HG02943 (cell line): ENCODE data around the gene TTC3.
A peak's percentile ranks its signal among the peaks of the same experiment; 100 is the strongest.
"Not testable (repeated sequence)": the region's sequence is repeated elsewhere in the genome, so short reads cannot be mapped to it uniquely, and the experiment has no call there.

Source experiments
- ATAC-seq: cut with Tn5 transposase; IDR thresholded peaks from one replicate; pipeline ENCODE4 v1.9.1; 2021; ENCODE audit warnings: mild to moderate bottlenecking, low read depth, moderate library complexity; ENCODE audit not compliant: unreplicated experiment

Gene TTC3, protein sequence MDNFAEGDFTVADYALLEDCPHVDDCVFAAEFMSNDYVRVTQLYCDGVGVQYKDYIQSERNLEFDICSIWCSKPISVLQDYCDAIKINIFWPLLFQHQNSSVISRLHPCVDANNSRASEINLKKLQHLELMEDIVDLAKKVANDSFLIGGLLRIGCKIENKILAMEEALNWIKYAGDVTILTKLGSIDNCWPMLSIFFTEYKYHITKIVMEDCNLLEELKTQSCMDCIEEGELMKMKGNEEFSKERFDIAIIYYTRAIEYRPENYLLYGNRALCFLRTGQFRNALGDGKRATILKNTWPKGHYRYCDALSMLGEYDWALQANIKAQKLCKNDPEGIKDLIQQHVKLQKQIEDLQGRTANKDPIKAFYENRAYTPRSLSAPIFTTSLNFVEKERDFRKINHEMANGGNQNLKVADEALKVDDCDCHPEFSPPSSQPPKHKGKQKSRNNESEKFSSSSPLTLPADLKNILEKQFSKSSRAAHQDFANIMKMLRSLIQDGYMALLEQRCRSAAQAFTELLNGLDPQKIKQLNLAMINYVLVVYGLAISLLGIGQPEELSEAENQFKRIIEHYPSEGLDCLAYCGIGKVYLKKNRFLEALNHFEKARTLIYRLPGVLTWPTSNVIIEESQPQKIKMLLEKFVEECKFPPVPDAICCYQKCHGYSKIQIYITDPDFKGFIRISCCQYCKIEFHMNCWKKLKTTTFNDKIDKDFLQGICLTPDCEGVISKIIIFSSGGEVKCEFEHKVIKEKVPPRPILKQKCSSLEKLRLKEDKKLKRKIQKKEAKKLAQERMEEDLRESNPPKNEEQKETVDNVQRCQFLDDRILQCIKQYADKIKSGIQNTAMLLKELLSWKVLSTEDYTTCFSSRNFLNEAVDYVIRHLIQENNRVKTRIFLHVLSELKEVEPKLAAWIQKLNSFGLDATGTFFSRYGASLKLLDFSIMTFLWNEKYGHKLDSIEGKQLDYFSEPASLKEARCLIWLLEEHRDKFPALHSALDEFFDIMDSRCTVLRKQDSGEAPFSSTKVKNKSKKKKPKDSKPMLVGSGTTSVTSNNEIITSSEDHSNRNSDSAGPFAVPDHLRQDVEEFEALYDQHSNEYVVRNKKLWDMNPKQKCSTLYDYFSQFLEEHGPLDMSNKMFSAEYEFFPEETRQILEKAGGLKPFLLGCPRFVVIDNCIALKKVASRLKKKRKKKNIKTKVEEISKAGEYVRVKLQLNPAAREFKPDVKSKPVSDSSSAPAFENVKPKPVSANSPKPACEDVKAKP (N-terminal part only)

DNA sequence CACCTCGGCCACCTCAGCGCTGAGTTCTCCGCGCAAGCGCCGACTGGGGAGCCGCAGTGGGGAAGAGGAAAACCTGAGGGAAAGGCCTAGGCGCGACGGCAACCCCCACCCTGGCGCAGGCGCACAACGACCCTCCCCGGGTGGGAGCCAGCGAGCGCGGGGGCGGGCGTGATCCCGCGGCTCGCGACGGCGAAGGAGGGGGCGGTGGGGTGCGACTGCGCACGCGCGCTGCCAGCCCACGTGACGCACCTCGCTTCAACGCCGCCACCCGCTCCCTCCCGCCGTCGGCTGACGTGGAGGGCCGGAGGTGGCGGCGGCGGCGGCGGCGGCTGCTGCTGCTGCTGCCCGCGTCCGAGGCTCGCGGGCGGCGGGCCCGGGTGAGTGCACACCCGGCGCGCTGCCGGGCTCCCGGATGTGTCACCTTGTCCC, at the start of gene TTC3, which contains the start of gene PIGP:
Gene TTC3 (plus strand): TSS at position 267 of the 429 bp plus-strand sequence. CDS start 14,004 bp downstream, outside the sequence.
Gene PIGP (minus strand): TSS at position 84 of the 429 bp plus-strand sequence. CDS start 556 bp downstream, outside the sequence.
- peak; percentile 66 for ATAC-seq

DNA sequence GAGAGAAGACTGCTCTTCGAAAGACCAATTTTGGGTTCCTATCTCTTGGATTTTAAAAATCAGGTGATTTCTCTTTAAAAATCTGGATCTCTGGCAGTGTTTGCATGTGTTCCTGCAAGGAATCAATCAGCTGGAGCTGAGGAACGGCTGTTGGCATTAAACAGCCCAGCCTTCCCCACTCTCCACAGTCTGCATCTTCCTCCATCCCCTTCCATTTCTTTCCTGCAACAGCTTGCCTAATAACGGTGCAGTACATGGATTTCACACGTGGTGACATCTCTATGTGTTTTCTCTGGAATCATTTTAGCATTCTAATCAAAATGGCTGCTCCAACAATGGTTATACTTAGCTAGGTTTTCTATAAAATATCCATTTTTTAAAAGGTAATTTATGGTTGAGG, 46.6 kb upstream of the TTC3 start:
- no peak for ATAC-seq

DNA sequence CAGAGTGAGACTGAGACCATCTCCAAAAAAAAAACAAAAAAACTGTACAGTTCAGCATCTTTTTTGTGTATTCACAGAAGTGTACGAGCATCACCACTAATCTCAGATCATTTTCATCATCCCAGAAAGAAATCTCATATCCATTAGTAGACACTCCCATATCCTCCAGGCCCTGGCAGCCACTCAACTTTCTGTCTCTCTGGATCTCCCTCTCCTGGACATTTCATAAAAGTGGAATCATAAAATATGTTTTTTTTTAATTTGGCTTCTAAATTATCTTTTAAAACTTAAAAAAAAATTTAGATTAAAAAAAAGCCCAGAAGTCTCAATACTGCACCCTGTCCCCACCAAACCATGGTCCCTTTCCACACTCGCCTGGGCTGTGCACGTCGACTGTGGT, 44.5 kb upstream of the TTC3 start:
- no peak for ATAC-seq

DNA sequence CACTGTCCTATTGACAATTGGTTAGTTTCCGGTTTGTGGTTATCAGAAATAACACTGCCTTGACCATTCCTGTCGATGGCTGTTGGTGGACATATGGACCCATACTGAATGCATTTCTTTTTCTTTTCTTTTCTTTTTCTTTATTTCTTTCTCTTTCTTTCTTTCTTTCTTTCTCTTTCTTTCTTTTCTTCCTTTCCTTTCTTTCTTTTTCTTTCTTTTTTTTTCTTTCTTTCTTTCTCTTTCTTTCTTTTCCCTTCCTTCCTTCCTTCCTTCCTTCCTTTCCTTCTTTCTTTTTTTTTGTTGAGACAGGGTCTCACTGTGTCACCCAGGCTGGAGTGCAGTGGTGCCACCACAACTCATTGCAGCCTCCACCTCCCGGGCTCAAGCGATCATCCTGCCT, 42.2 kb upstream of the TTC3 start:
- ATAC-seq = no peak

DNA sequence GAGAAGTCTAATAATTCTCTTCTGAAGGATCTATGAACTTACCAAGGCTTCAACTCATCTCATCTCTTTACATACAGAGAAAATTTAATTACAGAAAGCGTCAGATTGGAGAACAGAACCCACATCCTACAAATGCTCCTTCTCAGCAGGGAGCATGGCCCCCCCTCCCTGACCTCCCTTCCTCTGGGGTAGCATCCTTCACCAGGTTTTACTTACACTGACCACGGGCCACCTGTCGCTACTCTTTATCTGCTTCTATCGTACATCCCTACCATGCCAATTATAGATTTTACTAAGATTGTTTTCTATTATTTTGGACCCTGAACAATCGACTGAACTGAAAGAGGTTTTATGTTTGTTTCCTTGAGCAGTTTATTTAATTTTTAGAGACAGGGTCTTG, 40.8 kb upstream of the TTC3 start:
- ATAC-seq = no peak

DNA sequence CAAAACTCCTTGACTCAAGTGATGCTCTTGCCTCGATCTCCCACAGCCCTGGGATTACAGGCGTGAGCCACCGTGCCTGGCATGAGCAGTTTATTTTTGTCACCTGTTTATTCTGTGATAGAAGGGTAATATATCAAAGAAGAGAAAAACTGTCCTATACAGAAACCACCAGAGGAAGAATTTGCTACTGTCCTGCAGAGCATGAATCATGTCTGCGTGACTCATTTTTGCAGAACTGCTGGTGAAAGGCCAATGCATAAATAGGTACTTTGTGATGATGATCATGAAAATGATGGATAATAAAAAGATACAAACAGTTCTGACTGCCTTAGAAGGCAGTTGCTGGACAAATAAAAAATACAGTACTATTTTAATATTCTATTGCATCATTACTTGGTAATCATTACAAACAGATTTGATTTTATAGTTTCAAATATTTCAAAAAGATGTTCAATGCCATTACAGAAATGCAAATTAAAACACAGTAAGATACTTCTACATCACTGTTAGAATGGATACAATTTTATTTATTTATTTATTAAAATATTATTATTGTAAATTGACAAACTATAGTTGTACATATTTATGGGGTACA, 40.1 kb upstream of the TTC3 start:
- no peak for ATAC-seq

DNA sequence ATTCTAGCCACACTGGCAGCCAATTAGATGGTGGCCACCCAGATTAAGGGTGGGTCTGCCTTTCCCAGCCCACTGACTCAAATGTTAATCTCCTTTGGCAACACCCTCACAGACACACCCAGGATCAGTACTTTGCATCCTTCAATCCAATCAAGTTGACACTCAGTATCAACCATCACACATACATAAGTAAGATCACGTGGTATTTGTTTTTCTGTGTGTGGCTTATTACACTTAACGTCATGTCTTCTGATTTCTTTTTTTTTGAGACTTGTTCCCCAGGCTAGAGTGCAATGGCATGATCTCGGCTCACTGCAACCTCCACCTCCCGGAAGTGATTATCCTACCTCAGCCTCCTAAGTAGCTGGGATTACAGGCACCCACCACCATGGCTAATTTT, 38.7 kb upstream of the TTC3 start:
- not testable (repeated sequence) for ATAC-seq

DNA sequence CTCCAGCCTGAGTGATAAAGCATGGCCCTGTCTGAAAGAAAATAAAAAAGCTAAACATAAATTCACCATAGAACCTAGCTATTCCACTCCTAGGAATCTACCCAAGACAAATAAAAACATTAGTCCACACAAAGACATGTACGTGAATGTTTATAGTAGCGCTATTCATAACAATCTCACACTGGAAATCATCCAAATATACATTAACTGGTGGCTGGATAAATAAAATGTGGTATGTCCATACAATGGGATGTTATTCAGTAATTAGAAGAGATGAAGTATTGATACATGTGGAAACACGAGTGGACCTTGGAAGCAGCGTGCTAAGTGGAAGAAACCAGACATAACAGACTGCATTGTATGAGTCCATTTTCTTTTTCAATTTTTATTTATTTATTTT, 36.9 kb upstream of the TTC3 start:
- no peak for ATAC-seq

DNA sequence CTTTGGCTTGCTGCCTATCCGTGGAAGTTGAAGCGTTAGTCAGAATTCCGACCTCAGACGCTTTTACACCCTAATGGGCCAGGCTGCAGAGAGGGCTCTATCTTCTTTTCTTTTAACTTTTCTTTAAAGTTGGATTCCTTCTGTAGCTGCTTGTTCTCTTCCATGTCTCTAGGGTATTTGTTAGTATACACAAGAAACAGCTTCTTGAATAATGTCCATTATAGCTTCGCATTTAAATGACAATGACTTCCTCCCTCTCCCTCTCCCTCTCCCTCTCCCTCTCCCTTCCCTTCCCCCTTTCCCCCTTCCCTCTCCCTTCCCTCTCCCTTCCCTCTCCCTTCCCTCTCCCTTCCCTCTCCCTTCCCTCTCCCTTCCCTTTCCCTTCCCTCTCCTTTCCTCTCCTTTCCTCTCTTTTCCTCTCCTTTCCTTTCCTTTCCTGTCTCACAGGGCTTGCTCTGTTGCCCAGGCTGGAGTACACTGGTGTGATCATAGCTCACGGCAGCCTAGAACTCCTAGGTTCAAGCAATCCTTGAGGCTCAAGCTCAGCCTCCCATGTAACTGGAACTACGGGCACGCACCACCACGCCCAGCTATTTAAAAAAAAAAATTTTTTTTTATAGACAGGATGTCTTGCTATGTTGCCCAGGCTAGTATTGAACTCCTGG, 33.5 kb upstream of the TTC3 start:
- ATAC-seq = no peak

DNA sequence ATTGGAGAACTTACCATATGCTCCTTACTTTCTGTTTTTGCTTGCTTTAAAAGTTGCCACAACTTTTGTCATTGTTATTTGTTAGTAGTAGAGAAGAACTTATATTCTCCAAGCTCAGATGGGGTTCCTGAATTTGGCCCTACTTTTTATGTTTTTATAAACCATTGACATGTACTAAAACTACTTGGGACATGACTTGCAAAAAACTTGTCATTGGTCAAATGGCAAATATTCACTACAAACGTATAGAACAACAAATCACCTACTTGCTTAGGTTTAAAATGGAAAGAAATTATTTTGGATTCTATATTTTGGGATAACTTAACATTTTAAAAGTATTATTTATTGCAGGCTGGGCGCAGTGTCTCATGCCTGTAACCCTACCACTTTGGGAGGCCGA, 32.8 kb upstream of the TTC3 start:
- no peak for ATAC-seq

DNA sequence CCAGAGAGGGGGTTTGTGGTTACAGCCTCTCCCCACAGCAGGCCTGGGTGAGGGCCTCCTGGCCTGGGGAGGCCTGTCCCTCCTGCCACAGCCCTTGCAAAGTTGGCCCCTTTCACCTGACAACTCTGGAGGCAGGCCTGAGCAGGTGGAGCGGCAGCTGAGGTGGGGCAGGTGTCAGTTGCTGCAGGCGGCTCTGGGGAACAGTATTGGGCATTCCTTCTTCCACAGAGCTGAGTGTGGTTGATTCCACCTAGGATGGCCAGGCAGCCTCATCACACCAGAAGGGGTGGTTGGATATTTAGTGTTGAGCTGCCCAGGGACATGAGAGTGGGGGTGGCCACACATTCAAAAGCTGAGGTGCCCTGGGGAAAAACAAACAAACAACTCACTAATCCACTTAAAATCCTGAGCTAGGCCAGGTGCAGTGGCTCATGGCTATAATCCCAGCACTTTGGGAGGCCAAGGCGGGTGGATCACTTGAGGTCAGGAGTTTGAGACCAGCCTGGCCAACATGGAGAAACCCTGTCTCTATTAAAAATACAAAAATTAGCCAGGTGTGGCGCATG, 31.3 kb upstream of the TTC3 start:
- no peak for ATAC-seq

DNA sequence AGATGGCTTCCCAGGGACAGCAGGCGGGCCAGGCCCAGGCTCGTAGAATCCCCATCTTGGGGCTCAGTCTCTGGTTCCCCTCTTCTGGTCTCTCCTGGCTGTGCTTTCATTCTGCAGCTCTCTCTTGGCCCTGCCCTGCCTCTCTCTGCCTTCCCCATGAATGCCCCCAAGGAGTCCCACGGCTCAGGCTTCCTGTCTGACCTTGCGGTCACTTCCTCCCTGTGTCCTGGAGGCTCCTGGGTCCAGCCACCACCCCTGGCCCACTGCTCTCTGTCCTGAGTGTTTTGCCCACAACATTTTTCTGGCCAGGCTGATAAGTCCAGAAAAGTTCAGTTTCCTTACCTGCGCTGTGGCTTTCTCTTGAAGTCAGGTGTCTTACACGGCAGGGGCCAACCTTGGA, 29.2 kb upstream of the TTC3 start:
- no peak for ATAC-seq

DNA sequence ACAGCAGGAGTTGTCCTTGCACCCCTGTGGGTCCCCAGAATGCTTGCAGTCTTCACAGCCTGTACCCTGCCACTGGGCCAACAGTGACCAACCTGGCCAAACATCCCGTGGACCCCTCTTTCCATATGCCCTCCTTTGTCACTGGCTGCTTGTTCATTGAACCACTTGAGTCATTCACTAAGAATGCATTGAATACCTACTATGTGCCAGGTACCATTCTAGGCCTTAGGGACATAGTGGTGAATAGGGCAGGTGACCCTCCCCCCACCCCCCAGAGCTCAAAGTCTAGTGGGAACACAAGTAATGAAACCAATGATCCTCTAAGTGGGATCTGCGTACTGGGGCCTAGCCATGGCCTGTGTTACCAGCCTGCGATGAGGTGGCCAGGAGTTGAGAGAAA, 28.4 kb upstream of the TTC3 start:
- no peak for ATAC-seq

DNA sequence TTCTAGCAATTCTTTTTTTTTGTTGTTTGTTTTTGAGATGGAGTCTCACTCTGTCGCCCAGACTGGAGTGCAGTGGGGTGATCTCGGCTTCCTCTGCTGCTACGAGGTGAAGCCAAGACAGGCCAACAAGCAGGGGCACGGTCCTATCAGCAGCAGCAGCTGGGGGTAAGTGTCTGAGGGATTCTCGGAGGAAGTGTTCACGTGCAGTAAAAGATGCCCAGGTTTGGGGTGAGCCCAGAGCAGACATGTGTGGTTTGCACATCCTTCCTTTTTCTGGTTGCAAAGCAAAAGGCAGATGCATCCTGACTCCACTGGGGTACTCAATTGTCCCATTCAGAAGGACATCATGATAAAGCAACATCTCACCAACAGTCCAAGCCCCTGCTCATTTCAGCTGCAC, 27.9 kb upstream of the TTC3 start:
- no peak for ATAC-seq

DNA sequence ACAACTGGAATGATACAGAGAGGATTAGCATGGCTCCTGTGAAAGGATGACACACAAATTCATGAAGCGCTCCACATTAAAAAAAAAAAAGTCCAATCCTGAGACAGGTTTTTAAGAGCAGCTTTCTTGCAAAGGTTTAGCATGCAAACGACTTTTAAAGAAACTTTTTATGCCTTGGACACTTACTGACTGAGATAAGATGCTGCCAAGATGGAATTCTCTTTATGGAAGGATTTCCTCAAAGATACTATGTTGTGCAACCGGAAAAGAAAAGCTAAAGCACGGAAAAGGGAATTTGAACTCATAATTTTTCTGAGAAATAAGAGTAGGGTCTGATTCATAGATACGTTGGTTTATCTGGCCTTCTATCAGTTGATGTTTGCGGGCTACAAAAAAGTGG, 27.5 kb upstream of the TTC3 start:
- ATAC-seq = no peak

DNA sequence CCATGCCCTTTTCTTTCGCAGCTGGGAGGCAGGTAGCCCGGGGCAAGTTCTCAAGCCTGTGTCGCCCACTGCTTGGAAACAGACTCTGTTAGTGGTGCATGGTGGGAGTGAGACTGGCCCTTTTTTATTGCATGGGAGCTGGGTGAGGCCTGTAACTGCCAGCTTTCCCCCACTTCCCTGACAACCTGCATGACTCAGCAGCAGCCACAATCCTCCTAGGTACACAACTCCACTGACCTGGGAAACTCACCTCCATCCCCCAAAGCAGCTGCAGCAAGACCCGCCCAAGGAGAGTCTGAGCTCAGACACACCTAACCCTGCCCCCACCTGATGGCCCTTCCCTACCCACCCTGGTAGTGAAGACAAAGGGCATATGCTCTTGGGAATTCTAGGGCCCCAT, 26.0 kb upstream of the TTC3 start:
- ATAC-seq = no peak

DNA sequence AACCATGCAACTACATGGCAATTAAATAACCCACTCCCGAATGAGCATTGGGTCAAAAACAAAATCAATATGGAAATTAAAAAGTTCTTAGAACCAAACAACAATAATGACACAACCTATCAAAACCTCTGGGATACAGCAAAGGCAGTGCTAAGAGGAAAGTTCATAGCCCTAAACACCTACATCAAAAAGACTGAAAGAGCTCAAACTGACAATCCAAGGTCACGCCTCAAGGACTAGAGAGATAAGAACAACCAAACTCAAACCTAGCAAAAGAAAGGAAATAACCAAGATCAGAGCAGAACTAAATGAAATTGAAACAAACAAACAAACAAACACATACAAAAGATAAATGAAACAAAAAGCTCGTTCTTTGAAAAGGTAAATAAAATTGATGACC, 23.3 kb upstream of the TTC3 start:
- ATAC-seq = not testable (repeated sequence)

DNA sequence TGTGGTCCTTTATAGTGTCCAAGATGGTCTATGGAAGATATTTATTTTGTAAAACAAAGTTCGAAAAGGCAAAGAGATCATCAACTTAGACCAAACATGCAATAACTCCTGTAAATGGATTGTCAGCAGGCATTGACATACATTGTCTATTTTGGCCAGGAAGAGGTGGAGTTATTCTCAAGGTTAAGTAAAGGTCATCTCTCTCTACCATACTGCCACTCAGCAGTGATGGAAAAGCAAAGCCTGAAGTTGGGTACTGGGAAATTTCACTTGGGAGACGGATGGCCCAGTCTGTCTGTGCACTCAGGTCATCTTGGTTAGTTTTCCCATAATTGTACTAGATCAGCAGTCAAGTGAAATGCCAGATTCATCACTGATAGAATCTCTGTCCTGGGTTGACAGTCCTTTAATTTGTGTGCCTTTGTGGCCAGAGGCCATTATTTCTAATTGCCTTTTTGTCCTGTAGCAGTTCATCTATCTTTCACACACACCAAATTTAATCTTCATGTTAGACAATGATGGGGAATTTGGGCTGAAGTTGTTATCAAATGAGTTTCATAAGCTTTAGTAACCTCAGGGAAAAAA, 17.7 kb upstream of the TTC3 start:
- no peak for ATAC-seq

DNA sequence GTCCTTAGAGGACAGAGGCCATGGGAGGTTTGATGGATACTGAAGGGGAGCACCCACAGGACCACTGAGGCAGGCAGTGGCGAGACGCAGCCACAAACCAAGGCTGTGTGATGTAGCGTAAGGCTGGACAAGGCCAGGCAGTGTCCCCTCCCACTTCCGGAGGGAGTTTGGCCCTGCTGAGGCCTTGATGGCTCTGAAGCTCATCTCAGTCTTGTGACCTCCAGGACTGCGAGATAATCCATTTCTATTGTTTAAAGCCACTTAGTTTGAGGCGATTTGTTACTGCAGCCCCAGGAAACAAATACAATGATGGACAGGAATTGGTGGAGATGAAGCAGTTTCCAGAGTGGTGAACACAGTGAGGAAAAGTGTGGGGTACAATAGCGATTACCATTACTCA, 15.4 kb upstream of the TTC3 start:
- ATAC-seq = no peak
